Osteocyte (in vitro differentiated cells): ENCODE measurements around the gene BCL2. TPM values are rescaled to one million over a fixed set of nuclear protein-coding genes. Genes with fewer than 3 reads are reported as not detected.
A peak's percentile ranks its signal among the peaks of the same experiment; 100 is the strongest.

ENCODE experiments used
- DNase-seq: peaks from one replicate; pipeline ENCODE4 v3.0.0; 2021; ENCODE audit warnings: mixed read lengths; ENCODE audit not compliant: unreplicated experiment; ENCODE audit errors: extremely low spot score
- H3K27ac Mint-ChIP-seq: one replicate; pipeline ENCODE4 v1.8.0; 2021; ENCODE audit warnings: mild to moderate bottlenecking, mixed read lengths; ENCODE audit not compliant: unreplicated experiment
- H3K27me3 Mint-ChIP-seq: one replicate; pipeline ENCODE4 v1.8.0; 2021; ENCODE audit warnings: mixed read lengths; ENCODE audit not compliant: unreplicated experiment
- H3K36me3 Mint-ChIP-seq: one replicate; pipeline ENCODE4 v1.8.0; 2021; ENCODE audit warnings: mixed read lengths; ENCODE audit not compliant: unreplicated experiment
- H3K4me1 Mint-ChIP-seq: one replicate; pipeline ENCODE4 v1.8.0; 2021; ENCODE audit warnings: mixed read lengths; ENCODE audit not compliant: unreplicated experiment
- H3K4me3 Mint-ChIP-seq: one replicate; pipeline ENCODE4 v1.8.0; 2021; ENCODE audit warnings: mild to moderate bottlenecking, moderate library complexity, mixed read lengths; ENCODE audit not compliant: unreplicated experiment
- H3K9me3 Mint-ChIP-seq: one replicate; pipeline ENCODE4 v1.8.0; 2021; ENCODE audit warnings: mixed read lengths; ENCODE audit not compliant: unreplicated experiment
- total RNA-seq: library from RNA; stranded (reverse); gene quantifications from 2 replicates; pipeline ENCODE4 v1.2.1, GENCODE V29; 2021
- TF ChIP-seq, protein P1 (sequence below): fragments of 200-600 bp; sonication (generic); IDR thresholded peaks from 2 replicates; pipeline ENCODE4 v1.5.0; 2021; ENCODE audit warnings: antibody characterized with exemption, mild to moderate bottlenecking, moderate library complexity

BCL2 gene
- total RNA-seq, 1 donor from 2014 or later: 3.2 TPM

DNA sequence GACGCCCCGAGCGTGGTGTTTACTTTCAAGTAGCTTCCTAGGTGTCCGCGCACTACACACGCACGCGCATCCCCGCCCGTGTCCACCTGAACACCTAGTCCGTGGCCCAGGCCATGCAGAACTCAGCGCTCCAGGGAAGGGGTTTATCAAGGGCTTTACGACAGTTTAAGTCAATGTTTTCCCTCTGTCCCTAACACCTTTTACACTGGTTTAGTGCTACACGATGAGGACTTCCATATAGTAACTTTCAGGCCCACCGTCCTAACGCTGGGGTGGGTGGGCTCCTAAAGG is 1.4 kb upstream of the BCL2 start:
- Mint-ChIP-seq H3K4me1 (peaks cover 28% of the 10 kb centered on the region), H3K27me3 (peaks cover 2% of the 10 kb centered on the region), H3K9me3 (no peaks in the 10 kb centered on the region), H3K27ac (no peak overlapping the region), H3K36me3 (no peaks in the 10 kb centered on the region), H3K4me3 (peak overlapping the region; percentile 74)
- TF ChIP-seq, protein P1, sequence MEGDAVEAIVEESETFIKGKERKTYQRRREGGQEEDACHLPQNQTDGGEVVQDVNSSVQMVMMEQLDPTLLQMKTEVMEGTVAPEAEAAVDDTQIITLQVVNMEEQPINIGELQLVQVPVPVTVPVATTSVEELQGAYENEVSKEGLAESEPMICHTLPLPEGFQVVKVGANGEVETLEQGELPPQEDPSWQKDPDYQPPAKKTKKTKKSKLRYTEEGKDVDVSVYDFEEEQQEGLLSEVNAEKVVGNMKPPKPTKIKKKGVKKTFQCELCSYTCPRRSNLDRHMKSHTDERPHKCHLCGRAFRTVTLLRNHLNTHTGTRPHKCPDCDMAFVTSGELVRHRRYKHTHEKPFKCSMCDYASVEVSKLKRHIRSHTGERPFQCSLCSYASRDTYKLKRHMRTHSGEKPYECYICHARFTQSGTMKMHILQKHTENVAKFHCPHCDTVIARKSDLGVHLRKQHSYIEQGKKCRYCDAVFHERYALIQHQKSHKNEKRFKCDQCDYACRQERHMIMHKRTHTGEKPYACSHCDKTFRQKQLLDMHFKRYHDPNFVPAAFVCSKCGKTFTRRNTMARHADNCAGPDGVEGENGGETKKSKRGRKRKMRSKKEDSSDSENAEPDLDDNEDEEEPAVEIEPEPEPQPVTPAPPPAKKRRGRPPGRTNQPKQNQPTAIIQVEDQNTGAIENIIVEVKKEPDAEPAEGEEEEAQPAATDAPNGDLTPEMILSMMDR: no peak
- no peak for DNase-seq

DNA sequence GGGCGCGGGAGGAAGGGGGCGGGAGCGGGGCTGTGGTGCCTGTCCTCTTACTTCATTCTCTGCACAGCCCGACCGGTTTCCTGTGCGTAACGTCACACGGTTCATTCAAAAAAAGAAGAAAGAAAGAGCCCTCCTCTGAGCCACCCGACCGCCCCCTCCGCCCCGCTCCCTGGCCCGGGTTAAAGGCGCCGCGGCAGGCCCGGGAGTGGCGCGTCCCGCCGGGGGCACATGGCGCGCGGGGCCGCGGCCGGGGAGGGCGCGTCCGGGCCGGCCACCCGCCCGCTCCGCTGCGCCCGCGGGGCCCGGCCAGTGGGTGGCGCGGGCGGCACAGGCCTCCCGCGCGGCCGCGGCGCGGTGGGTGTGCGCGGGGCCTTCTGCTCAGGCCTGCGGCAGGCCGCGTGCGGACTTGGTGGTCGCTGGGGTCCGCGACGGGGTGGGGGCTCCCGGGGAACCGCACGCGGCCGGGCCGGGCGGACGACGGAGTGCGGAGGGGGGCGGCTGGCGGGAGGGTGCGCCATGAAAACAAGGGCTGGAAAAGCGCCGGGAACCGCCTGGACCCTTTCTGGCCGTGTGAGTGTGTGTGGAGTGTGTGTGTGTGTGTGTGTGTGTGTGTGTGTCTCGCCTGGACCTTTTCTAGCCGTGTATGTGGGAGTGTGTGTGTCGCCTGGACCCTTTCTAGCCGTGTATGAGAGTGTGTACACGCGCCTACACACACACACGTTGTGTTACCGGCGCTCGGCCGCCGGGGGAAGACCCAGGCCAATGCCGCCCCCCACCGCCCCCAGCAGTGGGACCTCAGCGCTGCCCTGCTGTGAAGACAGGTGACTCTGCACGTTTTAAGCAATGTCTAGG is 780 bp upstream of the BCL2 start:
- H3K4me3 Mint-ChIP-seq: peak overlapping the region; percentile 74
- peaks cover 2% of the 10 kb centered on the region for H3K27me3 Mint-ChIP-seq
- H3K36me3 Mint-ChIP-seq: no peaks in the 10 kb centered on the region
- H3K27ac Mint-ChIP-seq: no peak overlapping the region
- TF ChIP-seq, protein P1: peak; percentile 25
- peaks cover 28% of the 10 kb centered on the region for H3K4me1 Mint-ChIP-seq
- DNase-seq: peak; percentile 86
- no peaks in the 10 kb centered on the region for H3K9me3 Mint-ChIP-seq

DNA sequence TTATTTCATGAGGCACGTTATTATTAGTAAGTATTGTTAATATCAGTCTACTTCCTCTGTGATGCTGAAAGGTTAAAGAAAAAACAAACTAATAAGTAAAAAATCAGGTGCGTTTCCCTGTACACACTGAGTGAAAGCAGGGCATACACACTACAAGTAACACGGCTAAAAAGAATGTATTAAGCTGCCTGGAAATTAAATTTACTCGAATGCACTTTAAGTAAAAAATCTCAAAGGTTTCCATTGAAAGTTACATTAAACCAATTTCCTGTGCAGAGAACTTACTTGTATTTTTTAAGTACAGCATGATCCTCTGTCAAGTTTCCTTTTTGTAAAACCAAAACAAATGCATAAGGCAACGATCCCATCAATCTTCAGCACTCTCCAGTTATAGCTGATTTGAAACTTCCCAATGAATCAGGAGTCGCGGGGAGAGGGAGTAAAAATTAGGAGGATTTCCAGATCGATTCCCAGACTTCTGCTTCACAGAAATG is 633 bp downstream of the BCL2 start:
- DNase-seq: no peak
- peak overlapping the region; percentile 96 for H3K4me3 Mint-ChIP-seq
- peaks cover 2% of the 10 kb centered on the region for H3K27me3 Mint-ChIP-seq
- H3K36me3 Mint-ChIP-seq: no peaks in the 10 kb centered on the region
- H3K9me3 Mint-ChIP-seq: no peaks in the 10 kb centered on the region
- TF ChIP-seq, protein P1: no peak
- peak overlapping the region; percentile 67 for H3K27ac Mint-ChIP-seq
- H3K4me1 Mint-ChIP-seq: peaks cover 28% of the 10 kb centered on the region

DNA sequence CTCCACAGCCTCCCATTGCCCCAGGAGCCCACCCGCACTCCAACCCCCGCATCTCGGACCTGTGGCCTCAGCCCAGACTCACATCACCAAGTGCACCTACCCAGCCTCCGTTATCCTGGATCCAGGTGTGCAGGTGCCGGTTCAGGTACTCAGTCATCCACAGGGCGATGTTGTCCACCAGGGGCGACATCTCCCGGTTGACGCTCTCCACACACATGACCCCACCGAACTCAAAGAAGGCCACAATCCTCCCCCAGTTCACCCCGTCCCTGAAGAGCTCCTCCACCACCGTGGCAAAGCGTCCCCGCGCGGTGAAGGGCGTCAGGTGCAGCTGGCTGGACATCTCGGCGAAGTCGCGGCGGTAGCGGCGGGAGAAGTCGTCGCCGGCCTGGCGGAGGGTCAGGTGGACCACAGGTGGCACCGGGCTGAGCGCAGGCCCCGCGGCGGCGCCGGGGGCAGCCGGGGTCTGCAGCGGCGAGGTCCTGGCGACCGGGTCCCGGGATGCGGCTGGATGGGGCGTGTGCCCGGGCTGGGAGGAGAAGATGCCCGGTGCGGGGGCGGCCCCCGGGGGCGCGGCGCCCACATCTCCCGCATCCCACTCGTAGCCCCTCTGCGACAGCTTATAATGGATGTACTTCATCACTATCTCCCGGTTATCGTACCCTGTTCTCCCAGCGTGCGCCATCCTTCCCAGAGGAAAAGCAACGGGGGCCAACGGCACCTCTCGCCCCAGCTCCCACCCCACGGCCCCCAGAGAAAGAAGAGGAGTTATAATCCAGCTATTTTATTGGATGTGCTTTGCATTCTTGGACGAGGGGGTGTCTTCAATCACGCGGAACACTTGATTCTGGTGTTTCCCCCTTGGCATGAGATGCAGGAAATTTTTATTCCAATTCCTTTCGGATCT is 1.3 kb downstream of the BCL2 start:
- TF ChIP-seq, protein P1: peak; percentile 57
- Mint-ChIP-seq H3K4me3 (peak overlapping the region; percentile 96), H3K9me3 (no peaks in the 10 kb centered on the region), H3K27ac (no peak overlapping the region), H3K4me1 (peaks cover 28% of the 10 kb centered on the region), H3K27me3 (peaks cover 2% of the 10 kb centered on the region), H3K36me3 (no peaks in the 10 kb centered on the region)
- DNase-seq: no peak

DNA sequence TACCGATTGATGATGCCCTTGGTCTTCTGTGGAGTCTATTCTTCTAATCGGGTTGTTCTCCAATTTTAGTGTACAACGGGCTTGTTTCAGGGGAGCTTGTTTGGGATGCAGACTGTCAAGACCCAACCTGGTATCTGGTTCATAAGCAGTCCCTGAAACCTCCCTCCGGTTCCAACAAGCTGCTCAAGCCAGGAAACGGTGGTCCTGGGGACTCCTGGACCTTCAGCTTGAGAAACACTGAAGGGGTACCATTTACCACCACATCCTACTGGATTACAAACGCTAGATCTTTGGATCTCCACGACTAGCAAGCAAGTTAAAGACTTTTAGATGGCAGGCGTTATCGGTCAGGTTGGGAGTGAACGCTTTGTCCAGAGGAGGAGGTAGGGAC is 2.0 kb downstream of the BCL2 start:
- Mint-ChIP-seq H3K9me3 (no peaks in the 10 kb centered on the region), H3K4me3 (peak overlapping the region; percentile 65), H3K36me3 (no peaks in the 10 kb centered on the region), H3K27ac (no peak overlapping the region), H3K4me1 (peaks cover 23% of the 10 kb centered on the region), H3K27me3 (peaks cover 2% of the 10 kb centered on the region)
- TF ChIP-seq, protein P1: no peak
- no peak for DNase-seq
